ENCODE measurements around the gene BCKDHA. TPM values are rescaled to one million over a fixed set of nuclear protein-coding genes. Genes with fewer than 3 reads are reported as not detected.

BCKDHA gene
- 16.3 TPM for polyA plus RNA-seq
- long read RNA-seq, donor 1, partial matches to known transcripts: 10 of 32 reads
- long read RNA-seq, donor 1, other reads (novel, unspliced or antisense): 19 of 32 reads
- long read RNA-seq, donor 2, transcript BCKDHA-201 (9 exons, 2,103 nt): major isoform, 7 of 69 reads
- long read RNA-seq, donor 2, partial matches to known transcripts: 15 of 69 reads
- long read RNA-seq, donor 2, other reads (novel, unspliced or antisense): 47 of 69 reads
- long read RNA-seq, donor 3, transcript BCKDHA-201 (9 exons, 2,103 nt): major isoform, 14 of 107 reads
- long read RNA-seq, donor 3, partial matches to known transcripts: 7 of 107 reads
- long read RNA-seq, donor 3, other reads (novel, unspliced or antisense): 86 of 107 reads
- long read RNA-seq, donor 4, partial matches to known transcripts: 0 of 2 reads
- long read RNA-seq, donor 4, other reads (novel, unspliced or antisense): 0 of 2 reads
- long read RNA-seq, donor 5, partial matches to known transcripts: 0 of 4 reads
- long read RNA-seq, donor 5, other reads (novel, unspliced or antisense): 0 of 4 reads
- long read RNA-seq, donor 6, transcript BCKDHA-201 (9 exons, 2,103 nt): major isoform, 8 of 46 reads
- long read RNA-seq, donor 6, partial matches to known transcripts: 32 of 46 reads
- long read RNA-seq, donor 6, other reads (novel, unspliced or antisense): 6 of 46 reads
- long read RNA-seq, donor 7, transcript BCKDHA-201 (9 exons, 2,103 nt): major isoform, 5 of 5 reads
- long read RNA-seq, donor 7, partial matches to known transcripts: 0 of 5 reads
- long read RNA-seq, donor 7, other reads (novel, unspliced or antisense): 0 of 5 reads
- long read RNA-seq, donor 8, transcript BCKDHA-201 (9 exons, 2,103 nt): major isoform, 17 of 52 reads
- long read RNA-seq, donor 8, partial matches to known transcripts: 15 of 52 reads
- long read RNA-seq, donor 8, other reads (novel, unspliced or antisense): 19 of 52 reads
- long read RNA-seq, donor 9, transcript BCKDHA-201 (9 exons, 2,103 nt): major isoform, 11 of 16 reads
- long read RNA-seq, donor 9, partial matches to known transcripts: 0 of 16 reads
- long read RNA-seq, donor 9, other reads (novel, unspliced or antisense): 5 of 16 reads
- long read RNA-seq, donor 10, transcript BCKDHA-201 (9 exons, 2,103 nt): major isoform, 13 of 14 reads
- long read RNA-seq, donor 10, partial matches to known transcripts: 0 of 14 reads
- long read RNA-seq, donor 10, other reads (novel, unspliced or antisense): 0 of 14 reads
- long read RNA-seq, donor 11, transcript BCKDHA-201 (9 exons, 2,103 nt): major isoform, 14 of 49 reads
- long read RNA-seq, donor 11, partial matches to known transcripts: 13 of 49 reads
- long read RNA-seq, donor 11, other reads (novel, unspliced or antisense): 22 of 49 reads

DNA sequence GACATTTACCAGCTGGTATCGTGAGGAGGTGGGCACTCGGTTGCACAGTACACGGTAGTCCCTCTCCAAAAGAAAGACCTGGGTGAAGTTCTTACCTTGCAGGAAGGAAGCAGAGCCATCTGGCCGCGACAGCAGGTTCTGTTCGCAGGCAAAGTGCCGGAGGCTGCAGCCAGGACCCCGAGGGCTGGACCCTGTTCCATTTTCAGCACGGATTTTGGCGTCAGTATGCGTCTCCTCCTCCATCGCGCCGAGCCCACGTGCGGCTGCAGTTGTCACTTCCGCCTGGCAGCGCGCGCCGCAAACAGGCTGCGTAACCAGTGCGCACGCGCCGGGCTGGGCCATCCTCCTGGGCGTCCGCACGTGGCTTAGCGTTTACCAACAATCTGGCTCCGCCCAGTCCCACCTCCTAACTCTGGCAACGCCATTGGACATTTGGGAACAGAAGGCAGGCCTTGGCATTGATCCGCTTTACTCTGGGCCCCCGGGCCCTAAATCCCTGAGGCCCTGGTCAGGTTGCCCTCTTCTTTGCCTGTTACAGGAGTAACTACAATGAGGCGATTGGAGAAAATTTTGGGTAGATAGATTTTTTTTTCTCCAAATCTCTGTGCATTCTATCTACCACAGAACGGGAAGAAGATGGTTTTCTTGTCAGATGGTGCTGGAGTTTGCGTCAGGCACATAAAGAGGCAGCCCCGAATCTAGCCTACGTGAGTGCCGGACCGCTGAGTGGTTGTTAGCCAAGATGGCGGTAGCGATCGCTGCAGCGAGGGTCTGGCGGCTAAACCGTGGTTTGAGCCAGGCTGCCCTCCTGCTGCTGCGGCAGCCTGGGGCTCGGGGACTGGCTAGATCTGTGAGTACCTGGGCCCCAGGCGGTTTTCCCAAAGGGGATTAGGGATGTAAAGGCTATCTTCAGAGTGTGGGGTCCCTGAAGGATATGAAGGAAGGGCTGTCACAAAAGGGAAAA lies at the start of gene BCKDHA, which contains the start of gene EXOSC5:
BCKDHA (plus strand) TSS at position 733 of the 964 bp plus-strand sequence; CDS start at position 743, 10 bp downstream.
EXOSC5 (minus strand) TSS at position 274 of the 964 bp plus-strand sequence; CDS start at position 243, 31 bp downstream.
- H3K27me3 ChIP-seq (ENCODE audit: control insufficient read depth, insufficient read depth, low read length): no peaks in the 10 kb centered on the region
- peak; percentile 100 for DNase-seq
- no peaks in the 10 kb centered on the region for H3K9me3 ChIP-seq (ENCODE audit: control insufficient read depth, low read depth, low read length)
- peaks cover 8% of the 10 kb centered on the region for H3K4me1 ChIP-seq (ENCODE audit: control insufficient read depth, insufficient read depth, low read length)
- no CpG with 5 or more reads among the region's 50 CpGs for WGBS (ENCODE audit: insufficient coverage, low lambda C conversion rate)
- peaks cover 5% of the 10 kb centered on the region for H3K36me3 ChIP-seq (ENCODE audit: control insufficient read depth, insufficient read depth, low read length)
- peak within 1 kb of the TSS; percentile 82 for H3K4me3 ChIP-seq (ENCODE audit: low read length)
- H3K27ac ChIP-seq (ENCODE audit: low read length): peak within 1 kb of the TSS; percentile 31

DNA sequence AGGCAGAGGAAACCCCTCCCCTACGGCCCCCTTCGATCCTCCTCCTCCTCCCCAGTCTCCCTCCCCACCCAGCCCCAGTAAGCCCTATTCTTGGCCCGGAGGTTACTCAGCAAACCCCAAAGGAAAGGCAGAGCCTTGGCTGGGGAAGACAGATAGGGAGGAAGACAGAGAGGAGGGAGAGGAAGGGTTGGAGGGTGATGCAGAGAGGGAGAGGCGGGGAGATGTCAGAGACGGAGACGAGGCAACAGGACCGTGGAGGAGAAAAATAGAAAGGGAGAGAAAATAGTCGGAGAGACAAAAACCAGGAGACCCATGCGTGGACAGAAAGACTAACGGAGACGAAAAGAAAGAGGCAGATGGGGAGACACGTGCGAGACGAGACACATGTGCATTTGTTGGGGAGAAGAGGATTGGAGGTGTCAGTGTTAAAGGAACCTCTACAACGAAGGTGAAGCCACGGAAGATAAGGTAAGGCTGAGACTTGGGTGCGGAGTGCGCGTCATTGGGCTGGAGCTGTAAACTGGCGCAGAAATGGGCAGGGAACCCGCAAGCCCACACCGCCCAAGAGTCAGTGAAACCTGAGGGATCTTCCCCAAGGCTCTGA lies 46.8 kb upstream of the BCKDHA start:
- H3K36me3 ChIP-seq (ENCODE audit: control insufficient read depth, insufficient read depth, low read length): peaks cover 2% of the 10 kb centered on the region
- peaks cover 47% of the 10 kb centered on the region for H3K27me3 ChIP-seq (ENCODE audit: control insufficient read depth, insufficient read depth, low read length)
- peak overlapping the region; percentile 53 for H3K4me3 ChIP-seq (ENCODE audit: low read length)
- no peak for DNase-seq
- H3K27ac ChIP-seq (ENCODE audit: low read length): no peak overlapping the region
- WGBS (ENCODE audit: insufficient coverage, low lambda C conversion rate): 3% methylated on average over 6 of the region's 22 CpGs
- peaks cover 24% of the 10 kb centered on the region for H3K4me1 ChIP-seq (ENCODE audit: control insufficient read depth, insufficient read depth, low read length)
- H3K9me3 ChIP-seq (ENCODE audit: control insufficient read depth, low read depth, low read length): peaks cover 2% of the 10 kb centered on the region

DNA sequence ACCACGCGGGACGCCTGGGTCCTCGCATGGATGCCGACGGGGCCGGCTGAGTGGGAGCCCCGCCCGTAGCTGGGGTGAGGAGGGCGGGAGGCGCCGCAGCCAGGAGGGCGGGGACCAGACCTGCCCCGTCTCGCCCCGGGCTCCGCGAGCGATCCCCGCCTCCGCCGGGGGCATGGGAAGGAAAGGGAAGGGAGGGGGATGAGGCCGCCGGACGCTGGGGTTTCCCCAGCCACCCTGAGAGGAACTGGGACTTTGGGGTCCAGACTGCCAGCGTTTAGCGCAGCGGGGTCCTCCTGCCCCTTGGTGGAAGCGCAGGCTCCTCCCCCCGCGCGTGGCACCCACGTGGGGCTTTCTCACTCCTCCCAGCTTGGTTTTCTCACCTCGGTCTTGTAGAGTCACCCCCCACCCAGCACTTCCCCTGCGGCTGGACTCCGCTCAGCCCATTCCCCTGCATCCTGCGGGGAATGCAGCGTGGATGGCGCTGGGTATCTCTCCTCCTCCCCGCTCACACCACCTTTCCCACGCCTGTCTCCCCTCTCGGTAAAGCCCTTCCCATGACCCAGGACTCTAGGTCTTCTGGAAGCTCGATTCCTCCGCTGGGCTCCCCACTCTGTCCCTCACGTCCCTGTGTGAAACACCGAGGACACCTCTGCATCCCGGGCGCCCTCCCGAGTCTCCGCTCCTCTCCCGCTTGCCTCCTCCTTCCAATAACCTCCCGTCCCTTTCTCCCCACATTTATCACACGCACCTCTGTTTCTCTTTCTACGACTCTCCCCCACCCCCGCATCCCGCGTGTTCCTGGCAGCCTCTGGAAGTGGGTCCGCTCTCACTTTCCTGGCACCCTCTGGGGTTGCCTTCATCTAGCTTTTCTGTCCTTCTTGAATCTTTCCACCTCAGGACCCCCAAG lies 46.0 kb upstream of the BCKDHA start:
- peak in 1 of 2 donors; percentile 53 for DNase-seq
- H3K36me3 ChIP-seq (ENCODE audit: control insufficient read depth, insufficient read depth, low read length): peaks cover 2% of the 10 kb centered on the region
- H3K4me3 ChIP-seq (ENCODE audit: low read length): peak overlapping the region; percentile 53
- H3K9me3 ChIP-seq (ENCODE audit: control insufficient read depth, low read depth, low read length): peaks cover 2% of the 10 kb centered on the region
- peaks cover 47% of the 10 kb centered on the region for H3K27me3 ChIP-seq (ENCODE audit: control insufficient read depth, insufficient read depth, low read length)
- H3K27ac ChIP-seq (ENCODE audit: low read length): no peak overlapping the region
- peaks cover 24% of the 10 kb centered on the region for H3K4me1 ChIP-seq (ENCODE audit: control insufficient read depth, insufficient read depth, low read length)
- 0% methylated on average over 9 of the region's 58 CpGs for WGBS (ENCODE audit: insufficient coverage, low lambda C conversion rate)

DNA sequence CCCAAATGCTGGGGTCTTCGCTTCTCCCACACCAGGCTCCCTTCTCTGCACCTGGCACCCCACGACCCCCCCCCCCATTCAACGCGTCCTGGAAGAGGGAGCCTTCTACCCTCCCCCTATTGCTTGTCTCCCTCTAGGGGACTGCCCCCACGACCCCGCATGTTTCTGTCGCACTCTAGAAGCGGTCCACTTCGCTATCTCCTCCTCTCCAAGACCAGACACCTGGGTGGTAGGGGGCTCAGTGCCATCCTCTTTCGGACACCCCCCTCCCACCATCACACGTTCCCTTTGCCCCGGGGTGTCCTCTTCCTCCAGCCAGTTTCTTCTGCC lies 45.4 kb upstream of the BCKDHA start:
- no CpG with 5 or more reads among the region's 12 CpGs for WGBS (ENCODE audit: insufficient coverage, low lambda C conversion rate)
- H3K9me3 ChIP-seq (ENCODE audit: control insufficient read depth, low read depth, low read length): peaks cover 2% of the 10 kb centered on the region
- peaks cover 1% of the 10 kb centered on the region for H3K36me3 ChIP-seq (ENCODE audit: control insufficient read depth, insufficient read depth, low read length)
- DNase-seq: no peak
- peaks cover 24% of the 10 kb centered on the region for H3K4me1 ChIP-seq (ENCODE audit: control insufficient read depth, insufficient read depth, low read length)
- no peak overlapping the region for H3K27ac ChIP-seq (ENCODE audit: low read length)
- peaks cover 47% of the 10 kb centered on the region for H3K27me3 ChIP-seq (ENCODE audit: control insufficient read depth, insufficient read depth, low read length)
- peak overlapping the region; percentile 53 for H3K4me3 ChIP-seq (ENCODE audit: low read length)

DNA sequence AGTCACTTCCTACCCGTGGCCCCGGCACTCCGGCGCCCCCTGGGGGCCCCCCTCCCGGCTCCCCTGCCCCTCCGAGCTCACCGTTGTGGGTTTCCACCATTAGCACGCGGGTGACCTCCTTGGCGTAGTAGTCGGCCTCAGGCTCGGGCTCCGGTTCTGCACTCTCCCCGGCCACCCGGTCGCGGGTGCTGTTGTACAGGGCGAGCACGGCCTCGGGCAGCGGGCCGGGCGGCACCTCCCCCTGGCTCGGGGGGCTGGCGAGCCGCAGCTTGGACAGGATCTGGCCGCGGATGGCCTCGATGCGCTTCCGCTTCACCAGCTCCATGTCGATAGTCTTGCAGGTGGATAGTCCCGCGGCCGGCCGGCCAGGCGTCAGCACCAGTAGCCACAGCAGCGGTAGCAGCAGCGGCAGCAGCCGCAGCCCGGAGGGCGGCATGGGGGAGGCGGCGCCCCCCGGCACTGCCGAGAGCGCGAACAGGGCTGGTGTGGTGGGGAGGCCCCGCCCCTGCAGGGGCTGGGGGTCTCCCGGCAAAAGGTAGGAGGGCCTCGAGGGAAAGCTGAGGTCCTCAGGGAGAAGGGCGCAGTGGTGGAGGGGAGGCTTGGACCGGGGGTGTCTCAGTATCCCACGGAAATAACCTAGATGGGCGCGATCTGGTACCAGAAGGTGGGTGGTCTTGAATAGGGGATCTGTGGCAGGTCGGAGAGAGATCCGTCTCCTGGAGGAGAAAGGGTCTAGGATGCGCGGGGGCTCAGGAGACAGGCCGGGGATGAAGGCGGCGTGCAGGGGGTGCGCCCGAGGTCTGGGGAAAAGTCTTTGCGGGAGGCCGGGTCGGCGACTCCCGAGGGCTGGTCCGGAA lies 44.8 kb upstream of the BCKDHA start:
- Histone ChIP-seq H3K4me1 (ENCODE audit: control insufficient read depth, insufficient read depth, low read length) (peaks cover 24% of the 10 kb centered on the region), H3K27me3 (ENCODE audit: control insufficient read depth, insufficient read depth, low read length) (peaks cover 47% of the 10 kb centered on the region), H3K4me3 (ENCODE audit: low read length) (peak overlapping the region; percentile 53), H3K9me3 (ENCODE audit: control insufficient read depth, low read depth, low read length) (peaks cover 2% of the 10 kb centered on the region), H3K27ac (ENCODE audit: low read length) (no peak overlapping the region), H3K36me3 (ENCODE audit: control insufficient read depth, insufficient read depth, low read length) (no peaks in the 10 kb centered on the region)
- 0% methylated on average over 1 of the region's 71 CpGs for WGBS (ENCODE audit: insufficient coverage, low lambda C conversion rate)
- DNase-seq: peak in 1 of 2 donors; percentile 47

DNA sequence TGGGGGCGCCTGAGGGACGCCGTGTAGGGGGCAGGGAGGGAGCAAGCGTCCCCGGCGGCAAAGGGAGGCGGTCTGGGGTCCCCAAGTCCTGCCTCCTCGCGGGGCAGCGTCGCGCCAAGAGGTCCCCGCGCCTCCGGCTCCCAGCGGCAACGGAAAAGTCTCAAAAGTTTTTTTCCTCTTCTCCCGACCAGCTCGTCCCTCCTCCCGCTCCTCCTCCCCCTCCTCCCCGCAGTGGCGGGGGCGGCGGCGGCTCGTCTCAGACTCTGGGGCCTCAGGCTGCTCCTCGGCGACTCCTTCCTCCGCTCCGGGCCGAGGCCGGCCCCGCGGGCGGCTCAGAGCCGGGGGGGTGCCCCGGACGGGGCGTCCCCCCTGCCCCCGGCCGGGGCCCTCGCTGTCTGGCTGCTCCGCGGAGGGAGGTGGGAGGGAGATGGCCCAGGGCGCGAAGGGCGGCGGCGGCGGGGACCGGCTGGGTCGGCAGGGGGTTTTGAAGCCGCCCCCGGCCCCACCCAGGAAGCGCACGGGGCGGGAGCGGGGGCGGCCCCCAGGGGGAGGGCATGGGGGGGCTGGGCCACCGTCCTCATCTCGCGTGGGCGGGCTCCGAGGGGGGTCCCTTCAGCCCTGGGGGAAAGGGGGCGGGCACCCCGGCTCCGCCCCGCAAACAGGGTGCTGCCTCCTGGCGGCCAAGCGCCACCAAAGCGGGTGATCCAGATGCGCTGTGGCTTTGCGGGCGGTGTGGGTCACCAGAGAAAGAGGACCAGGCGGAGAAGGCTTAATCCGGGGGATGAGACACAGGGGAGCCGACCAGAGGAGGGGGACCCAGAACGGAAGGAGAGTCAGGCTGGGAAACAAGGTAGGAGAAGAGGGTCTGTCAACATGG lies 43.9 kb upstream of the BCKDHA start, which contains the start of gene TGFB1:
TGFB1 (minus strand) TSS at position 457 of the 877 bp plus-strand sequence. CDS start 878 bp downstream, outside the sequence.
- H3K4me3 ChIP-seq (ENCODE audit: low read length): peak within 1 kb of the TSS; percentile 53
- no CpG with 5 or more reads among the region's 78 CpGs for WGBS (ENCODE audit: insufficient coverage, low lambda C conversion rate)
- peak; percentile 63 to 69 for DNase-seq
- H3K9me3 ChIP-seq (ENCODE audit: control insufficient read depth, low read depth, low read length): peaks cover 2% of the 10 kb centered on the region
- no peak within 1 kb of the TSS for H3K27ac ChIP-seq (ENCODE audit: low read length)
- peaks cover 24% of the 10 kb centered on the region for H3K4me1 ChIP-seq (ENCODE audit: control insufficient read depth, insufficient read depth, low read length)
- H3K27me3 ChIP-seq (ENCODE audit: control insufficient read depth, insufficient read depth, low read length): peaks cover 47% of the 10 kb centered on the region
- no peaks in the 10 kb centered on the region for H3K36me3 ChIP-seq (ENCODE audit: control insufficient read depth, insufficient read depth, low read length)

DNA sequence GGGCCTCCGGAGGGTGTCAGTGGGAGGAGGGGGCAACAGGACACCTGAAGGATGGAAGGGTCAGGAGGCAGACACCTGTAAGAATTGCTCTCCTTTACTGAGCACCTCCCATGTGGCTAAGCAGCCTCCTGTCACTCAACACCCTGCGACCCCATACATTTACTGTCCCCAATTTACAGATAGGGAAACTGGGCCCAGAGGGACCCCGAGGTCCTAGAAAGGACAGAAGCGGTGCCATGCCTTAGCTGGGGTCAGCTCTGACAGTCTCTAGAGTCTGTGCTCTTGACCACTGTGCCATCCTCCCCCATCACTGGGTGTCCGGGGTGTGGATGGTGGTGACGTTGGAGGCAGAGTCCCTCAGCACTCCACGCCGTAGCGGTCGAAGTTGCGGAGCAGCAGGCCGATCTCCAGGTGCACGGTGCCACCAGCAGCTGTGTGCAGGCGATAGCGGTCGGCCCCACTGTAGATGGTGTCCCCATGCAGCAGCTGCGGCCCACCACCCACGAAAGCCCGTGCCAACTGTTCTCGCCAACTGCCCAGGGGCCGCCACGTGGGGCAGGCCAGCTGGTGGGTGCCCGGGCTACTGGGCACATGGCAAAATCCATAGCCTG lies 43.2 kb upstream of the BCKDHA start:
- peak overlapping the region; percentile 31 for H3K4me3 ChIP-seq (ENCODE audit: low read length)
- no peak for DNase-seq
- H3K27me3 ChIP-seq (ENCODE audit: control insufficient read depth, insufficient read depth, low read length): peaks cover 44% of the 10 kb centered on the region
- peaks cover 24% of the 10 kb centered on the region for H3K4me1 ChIP-seq (ENCODE audit: control insufficient read depth, insufficient read depth, low read length)
- peaks cover 2% of the 10 kb centered on the region for H3K9me3 ChIP-seq (ENCODE audit: control insufficient read depth, low read depth, low read length)
- WGBS (ENCODE audit: insufficient coverage, low lambda C conversion rate): no CpG with 5 or more reads among the region's 23 CpGs
- no peaks in the 10 kb centered on the region for H3K36me3 ChIP-seq (ENCODE audit: control insufficient read depth, insufficient read depth, low read length)
- H3K27ac ChIP-seq (ENCODE audit: low read length): no peak overlapping the region

All from large intestine (tissue), 12 donors.